ENCODE results near the gene LDLR.
A peak's percentile ranks its signal among the peaks of the same experiment; 100 is the strongest.
"Not testable (repeated sequence)": the region's sequence is repeated elsewhere in the genome, so short reads cannot be mapped to it uniquely, and the experiment has no call there.

LDLR gene

DNA sequence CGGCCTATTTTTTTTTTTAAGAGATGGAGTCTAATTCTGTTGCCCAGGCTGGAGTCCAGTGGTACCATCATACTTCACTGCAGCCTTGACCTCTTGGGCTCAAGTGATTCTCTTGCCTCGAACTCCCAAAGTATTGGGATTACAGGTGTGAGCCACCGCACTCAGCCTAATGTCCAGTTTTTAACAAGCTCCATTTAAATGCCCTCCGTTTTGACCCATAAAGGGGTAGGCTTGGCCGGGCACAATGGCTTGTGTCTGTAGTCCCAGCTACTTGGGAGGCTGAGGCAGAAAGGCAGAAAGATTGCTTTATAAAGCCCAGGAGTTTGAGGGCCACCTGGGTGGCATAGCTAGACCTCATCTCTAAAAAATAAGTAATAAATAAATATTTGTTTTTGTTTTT lies 11.8 kb downstream of the LDLR start:
- Histone ChIP-seq H3K4me3 (ENCODE audit: insufficient read depth, low read depth, low read length, poor library complexity, severe bottlenecking) (no peak overlapping the region), H3K9me3 (ENCODE audit: control insufficient read depth, low read length) (no peaks in the 10 kb centered on the region), H3K36me3 (ENCODE audit: control insufficient read depth, insufficient read depth, low read length) (peaks cover 24% of the 10 kb centered on the region), H3K4me1 (ENCODE audit: control insufficient read depth, insufficient read depth, low read length, poor library complexity, severe bottlenecking) (peaks cover 8% of the 10 kb centered on the region), H3K27me3 (replicated peaks; ENCODE audit: control insufficient read depth, insufficient read depth, low read length, poor library complexity, severe bottlenecking) (no peaks in the 10 kb centered on the region), H3K27ac (ENCODE audit: insufficient read depth, low read length, poor library complexity, severe bottlenecking) (no peak overlapping the region)
- DNase-seq: no peak

DNA sequence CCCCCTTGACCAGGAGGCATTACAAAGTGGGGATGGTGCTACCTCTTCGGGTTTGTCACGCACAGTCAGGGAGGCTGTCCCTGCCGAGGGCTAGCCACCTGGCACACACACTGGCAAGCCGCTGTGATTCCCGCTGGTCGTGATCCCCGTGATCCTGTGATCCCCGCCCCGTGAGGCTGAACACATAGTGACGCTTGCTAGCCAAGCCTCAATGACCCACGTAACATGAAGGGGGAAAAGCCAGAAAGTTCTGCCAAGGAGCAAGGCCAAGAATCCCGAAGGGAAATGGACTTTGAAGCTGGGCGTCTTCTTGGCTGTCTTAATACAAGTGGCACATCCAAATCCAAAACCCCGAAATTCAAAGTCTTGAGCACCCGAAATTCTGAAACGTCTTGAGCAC lies 13.7 kb downstream of the LDLR start:
- no peak overlapping the region for H3K27ac ChIP-seq (ENCODE audit: insufficient read depth, low read length, poor library complexity, severe bottlenecking)
- H3K9me3 ChIP-seq (ENCODE audit: control insufficient read depth, low read length): no peaks in the 10 kb centered on the region
- no peaks in the 10 kb centered on the region for H3K4me1 ChIP-seq (ENCODE audit: control insufficient read depth, insufficient read depth, low read length, poor library complexity, severe bottlenecking)
- no peak for DNase-seq
- H3K27me3 ChIP-seq (replicated peaks; ENCODE audit: control insufficient read depth, insufficient read depth, low read length, poor library complexity, severe bottlenecking): no peaks in the 10 kb centered on the region
- H3K4me3 ChIP-seq (ENCODE audit: insufficient read depth, low read depth, low read length, poor library complexity, severe bottlenecking): no peak overlapping the region
- H3K36me3 ChIP-seq (ENCODE audit: control insufficient read depth, insufficient read depth, low read length): peaks cover 39% of the 10 kb centered on the region

DNA sequence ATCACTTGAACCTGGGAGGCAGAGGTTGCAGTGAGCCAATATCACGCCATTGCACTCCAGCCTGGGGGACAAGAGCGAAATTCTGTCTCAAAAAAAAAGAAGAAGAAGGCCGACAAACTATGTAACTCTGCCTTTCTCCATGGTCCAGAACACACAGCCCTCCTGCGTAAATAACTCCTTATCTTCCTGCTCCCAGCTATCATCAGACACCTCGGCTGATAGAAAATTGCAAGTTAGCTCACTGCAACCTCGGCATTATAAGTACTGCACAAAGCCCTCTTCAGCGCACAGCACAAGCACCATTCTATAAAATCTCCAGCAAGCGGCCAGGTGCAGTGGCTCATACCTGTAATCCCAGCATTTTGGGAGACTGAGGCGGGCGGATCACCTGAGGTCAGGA lies 14.4 kb downstream of the LDLR start:
- not testable (repeated sequence) for H3K27me3 ChIP-seq (replicated peaks; ENCODE audit: control insufficient read depth, insufficient read depth, low read length, poor library complexity, severe bottlenecking); H3K4me3 ChIP-seq (ENCODE audit: insufficient read depth, low read depth, low read length, poor library complexity, severe bottlenecking); DNase-seq; H3K27ac ChIP-seq (ENCODE audit: insufficient read depth, low read length, poor library complexity, severe bottlenecking); H3K4me1 ChIP-seq (ENCODE audit: control insufficient read depth, insufficient read depth, low read length, poor library complexity, severe bottlenecking); H3K9me3 ChIP-seq (ENCODE audit: control insufficient read depth, low read length)
- peaks cover 45% of the 10 kb centered on the region for H3K36me3 ChIP-seq (ENCODE audit: control insufficient read depth, insufficient read depth, low read length)

DNA sequence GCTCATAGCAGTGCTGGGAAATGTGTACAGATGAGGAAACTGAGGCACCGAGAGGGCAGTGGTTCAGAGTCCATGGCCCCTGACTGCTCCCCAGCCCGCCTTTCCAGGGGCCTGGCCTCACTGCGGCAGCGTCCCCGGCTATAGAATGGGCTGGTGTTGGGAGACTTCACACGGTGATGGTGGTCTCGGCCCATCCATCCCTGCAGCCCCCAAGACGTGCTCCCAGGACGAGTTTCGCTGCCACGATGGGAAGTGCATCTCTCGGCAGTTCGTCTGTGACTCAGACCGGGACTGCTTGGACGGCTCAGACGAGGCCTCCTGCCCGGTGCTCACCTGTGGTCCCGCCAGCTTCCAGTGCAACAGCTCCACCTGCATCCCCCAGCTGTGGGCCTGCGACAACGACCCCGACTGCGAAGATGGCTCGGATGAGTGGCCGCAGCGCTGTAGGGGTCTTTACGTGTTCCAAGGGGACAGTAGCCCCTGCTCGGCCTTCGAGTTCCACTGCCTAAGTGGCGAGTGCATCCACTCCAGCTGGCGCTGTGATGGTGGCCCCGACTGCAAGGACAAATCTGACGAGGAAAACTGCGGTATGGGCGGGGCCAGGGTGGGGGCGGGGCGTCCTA lies 15.9 kb downstream of the LDLR start:
- no peaks in the 10 kb centered on the region for H3K4me1 ChIP-seq (ENCODE audit: control insufficient read depth, insufficient read depth, low read length, poor library complexity, severe bottlenecking)
- no peak for DNase-seq
- no peaks in the 10 kb centered on the region for H3K27me3 ChIP-seq (replicated peaks; ENCODE audit: control insufficient read depth, insufficient read depth, low read length, poor library complexity, severe bottlenecking)
- H3K4me3 ChIP-seq (ENCODE audit: insufficient read depth, low read depth, low read length, poor library complexity, severe bottlenecking): no peak overlapping the region
- no peaks in the 10 kb centered on the region for H3K9me3 ChIP-seq (ENCODE audit: control insufficient read depth, low read length)
- peaks cover 55% of the 10 kb centered on the region for H3K36me3 ChIP-seq (ENCODE audit: control insufficient read depth, insufficient read depth, low read length)
- H3K27ac ChIP-seq (ENCODE audit: insufficient read depth, low read length, poor library complexity, severe bottlenecking): peak overlapping the region; percentile 2

DNA sequence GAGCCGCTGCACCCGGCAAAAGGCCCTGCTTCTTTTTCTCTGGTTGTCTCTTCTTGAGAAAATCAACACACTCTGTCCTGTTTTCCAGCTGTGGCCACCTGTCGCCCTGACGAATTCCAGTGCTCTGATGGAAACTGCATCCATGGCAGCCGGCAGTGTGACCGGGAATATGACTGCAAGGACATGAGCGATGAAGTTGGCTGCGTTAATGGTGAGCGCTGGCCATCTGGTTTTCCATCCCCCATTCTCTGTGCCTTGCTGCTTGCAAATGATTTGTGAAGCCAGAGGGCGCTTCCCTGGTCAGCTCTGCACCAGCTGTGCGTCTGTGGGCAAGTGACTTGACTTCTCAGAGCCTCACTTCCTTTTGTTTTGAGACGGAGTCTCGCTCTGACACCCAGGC lies 17.2 kb downstream of the LDLR start:
- H3K27ac ChIP-seq (ENCODE audit: insufficient read depth, low read length, poor library complexity, severe bottlenecking): no peak overlapping the region
- H3K27me3 ChIP-seq (replicated peaks; ENCODE audit: control insufficient read depth, insufficient read depth, low read length, poor library complexity, severe bottlenecking): no peaks in the 10 kb centered on the region
- no peaks in the 10 kb centered on the region for H3K4me1 ChIP-seq (ENCODE audit: control insufficient read depth, insufficient read depth, low read length, poor library complexity, severe bottlenecking)
- H3K36me3 ChIP-seq (ENCODE audit: control insufficient read depth, insufficient read depth, low read length): peaks cover 65% of the 10 kb centered on the region
- no peaks in the 10 kb centered on the region for H3K9me3 ChIP-seq (ENCODE audit: control insufficient read depth, low read length)
- no peak for DNase-seq
- no peak overlapping the region for H3K4me3 ChIP-seq (ENCODE audit: insufficient read depth, low read depth, low read length, poor library complexity, severe bottlenecking)

DNA sequence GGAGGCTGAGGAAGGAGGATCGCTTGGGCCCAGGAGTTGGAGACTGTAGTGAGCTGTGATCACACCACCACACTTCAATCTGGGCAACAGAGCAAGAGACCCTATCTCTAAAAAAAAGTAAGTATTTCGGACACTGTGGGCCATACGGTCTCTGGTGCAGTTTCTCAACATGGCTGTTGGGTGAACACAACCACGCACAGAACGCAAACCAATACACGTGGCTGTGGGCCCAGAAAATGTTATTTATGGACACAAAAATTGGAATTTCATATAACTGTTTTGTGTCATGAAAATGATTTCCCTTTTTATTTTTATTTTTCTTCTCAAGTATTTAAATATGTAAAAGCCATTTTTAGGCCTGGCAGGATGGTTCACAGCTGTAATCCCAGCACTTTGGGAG lies 19.5 kb downstream of the LDLR start:
- no peak overlapping the region for H3K4me3 ChIP-seq (ENCODE audit: insufficient read depth, low read depth, low read length, poor library complexity, severe bottlenecking)
- H3K4me1 ChIP-seq (ENCODE audit: control insufficient read depth, insufficient read depth, low read length, poor library complexity, severe bottlenecking): no peaks in the 10 kb centered on the region
- no peaks in the 10 kb centered on the region for H3K9me3 ChIP-seq (ENCODE audit: control insufficient read depth, low read length)
- peaks cover 74% of the 10 kb centered on the region for H3K36me3 ChIP-seq (ENCODE audit: control insufficient read depth, insufficient read depth, low read length)
- no peak for DNase-seq
- no peak overlapping the region for H3K27ac ChIP-seq (ENCODE audit: insufficient read depth, low read length, poor library complexity, severe bottlenecking)
- no peaks in the 10 kb centered on the region for H3K27me3 ChIP-seq (replicated peaks; ENCODE audit: control insufficient read depth, insufficient read depth, low read length, poor library complexity, severe bottlenecking)

DNA sequence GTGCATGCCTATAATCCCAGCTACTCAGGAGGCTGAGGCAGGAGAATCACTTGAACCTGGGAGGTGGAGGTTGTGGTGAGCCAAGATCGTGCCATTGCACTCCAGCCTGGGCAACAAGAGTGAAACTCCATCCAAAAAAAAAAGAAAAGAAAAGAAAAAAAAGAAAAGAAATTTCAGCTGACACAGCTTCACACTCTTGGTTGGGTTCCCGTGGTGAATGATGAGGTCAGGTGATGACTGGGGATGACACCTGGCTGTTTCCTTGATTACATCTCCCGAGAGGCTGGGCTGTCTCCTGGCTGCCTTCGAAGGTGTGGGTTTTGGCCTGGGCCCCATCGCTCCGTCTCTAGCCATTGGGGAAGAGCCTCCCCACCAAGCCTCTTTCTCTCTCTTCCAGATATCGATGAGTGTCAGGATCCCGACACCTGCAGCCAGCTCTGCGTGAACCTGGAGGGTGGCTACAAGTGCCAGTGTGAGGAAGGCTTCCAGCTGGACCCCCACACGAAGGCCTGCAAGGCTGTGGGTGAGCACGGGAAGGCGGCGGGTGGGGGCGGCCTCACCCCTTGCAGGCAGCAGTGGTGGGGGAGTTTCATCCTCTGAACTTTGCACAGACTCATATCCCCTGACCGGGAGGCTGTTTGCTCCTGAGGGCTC lies 22.0 kb downstream of the LDLR start:
- no peak overlapping the region for H3K27ac ChIP-seq (ENCODE audit: insufficient read depth, low read length, poor library complexity, severe bottlenecking)
- peaks cover 75% of the 10 kb centered on the region for H3K36me3 ChIP-seq (ENCODE audit: control insufficient read depth, insufficient read depth, low read length)
- no peak for DNase-seq
- H3K27me3 ChIP-seq (replicated peaks; ENCODE audit: control insufficient read depth, insufficient read depth, low read length, poor library complexity, severe bottlenecking): no peaks in the 10 kb centered on the region
- no peaks in the 10 kb centered on the region for H3K9me3 ChIP-seq (ENCODE audit: control insufficient read depth, low read length)
- no peak overlapping the region for H3K4me3 ChIP-seq (ENCODE audit: insufficient read depth, low read depth, low read length, poor library complexity, severe bottlenecking)
- H3K4me1 ChIP-seq (ENCODE audit: control insufficient read depth, insufficient read depth, low read length, poor library complexity, severe bottlenecking): no peaks in the 10 kb centered on the region

DNA sequence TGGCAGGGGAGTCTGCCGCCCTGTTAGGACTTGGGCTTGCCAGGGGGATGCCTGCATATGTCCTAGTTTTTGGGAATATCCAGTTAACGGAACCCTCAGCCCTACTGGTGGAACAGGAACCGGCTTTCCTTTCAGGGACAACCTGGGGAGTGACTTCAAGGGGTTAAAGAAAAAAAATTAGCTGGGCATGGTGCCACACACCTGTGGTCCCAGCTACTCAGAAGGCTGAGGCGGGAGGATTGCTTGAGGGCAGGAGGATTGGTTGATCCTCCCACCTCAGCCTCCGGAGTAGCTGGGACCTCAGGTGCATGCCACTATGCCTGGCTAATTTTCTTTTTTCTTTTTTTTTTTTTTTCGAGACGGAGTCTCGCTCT lies 22.5 kb downstream of the LDLR start:
- no peaks in the 10 kb centered on the region for H3K9me3 ChIP-seq (ENCODE audit: control insufficient read depth, low read length)
- no peaks in the 10 kb centered on the region for H3K4me1 ChIP-seq (ENCODE audit: control insufficient read depth, insufficient read depth, low read length, poor library complexity, severe bottlenecking)
- DNase-seq: no peak
- H3K27me3 ChIP-seq (replicated peaks; ENCODE audit: control insufficient read depth, insufficient read depth, low read length, poor library complexity, severe bottlenecking): no peaks in the 10 kb centered on the region
- no peak overlapping the region for H3K27ac ChIP-seq (ENCODE audit: insufficient read depth, low read length, poor library complexity, severe bottlenecking)
- H3K36me3 ChIP-seq (ENCODE audit: control insufficient read depth, insufficient read depth, low read length): peaks cover 75% of the 10 kb centered on the region
- H3K4me3 ChIP-seq (ENCODE audit: insufficient read depth, low read depth, low read length, poor library complexity, severe bottlenecking): no peak overlapping the region

DNA sequence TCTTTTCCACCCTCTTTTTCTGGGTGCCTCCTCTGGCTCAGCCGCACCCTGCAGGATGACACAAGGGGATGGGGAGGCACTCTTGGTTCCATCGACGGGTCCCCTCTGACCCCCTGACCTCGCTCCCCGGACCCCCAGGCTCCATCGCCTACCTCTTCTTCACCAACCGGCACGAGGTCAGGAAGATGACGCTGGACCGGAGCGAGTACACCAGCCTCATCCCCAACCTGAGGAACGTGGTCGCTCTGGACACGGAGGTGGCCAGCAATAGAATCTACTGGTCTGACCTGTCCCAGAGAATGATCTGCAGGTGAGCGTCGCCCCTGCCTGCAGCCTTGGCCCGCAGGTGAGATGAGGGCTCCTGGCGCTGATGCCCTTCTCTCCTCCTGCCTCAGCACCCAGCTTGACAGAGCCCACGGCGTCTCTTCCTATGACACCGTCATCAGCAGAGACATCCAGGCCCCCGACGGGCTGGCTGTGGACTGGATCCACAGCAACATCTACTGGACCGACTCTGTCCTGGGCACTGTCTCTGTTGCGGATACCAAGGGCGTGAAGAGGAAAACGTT lies 24.0 kb downstream of the LDLR start:
- Histone ChIP-seq H3K36me3 (ENCODE audit: control insufficient read depth, insufficient read depth, low read length) (peaks cover 72% of the 10 kb centered on the region), H3K27ac (ENCODE audit: insufficient read depth, low read length, poor library complexity, severe bottlenecking) (no peak overlapping the region)

DNA sequence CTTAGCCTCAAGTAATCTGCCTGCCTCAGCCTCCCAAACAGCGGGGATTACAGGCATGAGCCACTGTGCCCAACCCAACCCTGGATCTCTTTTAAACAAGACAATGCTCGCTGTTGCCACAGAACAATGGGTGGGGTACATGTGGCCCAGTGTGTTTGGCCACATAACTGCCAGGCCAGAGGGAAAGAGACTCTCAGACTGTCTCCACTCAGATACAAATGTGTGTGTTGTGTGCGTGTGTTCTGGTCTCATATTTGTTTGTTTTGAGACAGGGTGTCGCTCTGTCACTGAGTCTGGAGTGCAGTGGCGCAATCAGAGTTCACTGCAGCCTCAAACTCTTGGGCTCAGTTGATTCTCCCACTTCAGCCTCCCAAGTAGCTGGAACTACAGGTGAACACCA lies 25.8 kb downstream of the LDLR start:
- Histone ChIP-seq H3K4me3 (ENCODE audit: insufficient read depth, low read depth, low read length, poor library complexity, severe bottlenecking) (no peak overlapping the region), H3K36me3 (ENCODE audit: control insufficient read depth, insufficient read depth, low read length) (peaks cover 64% of the 10 kb centered on the region), H3K27me3 (replicated peaks; ENCODE audit: control insufficient read depth, insufficient read depth, low read length, poor library complexity, severe bottlenecking) (no peaks in the 10 kb centered on the region), H3K9me3 (ENCODE audit: control insufficient read depth, low read length) (no peaks in the 10 kb centered on the region), H3K4me1 (ENCODE audit: control insufficient read depth, insufficient read depth, low read length, poor library complexity, severe bottlenecking) (no peaks in the 10 kb centered on the region), H3K27ac (ENCODE audit: insufficient read depth, low read length, poor library complexity, severe bottlenecking) (no peak overlapping the region)
- no peak for DNase-seq

More for the DNA sequence above, 24.0 kb downstream of the LDLR start:
- Histone ChIP-seq H3K9me3 (ENCODE audit: control insufficient read depth, low read length) (no peaks in the 10 kb centered on the region), H3K4me1 (ENCODE audit: control insufficient read depth, insufficient read depth, low read length, poor library complexity, severe bottlenecking) (no peaks in the 10 kb centered on the region), H3K4me3 (ENCODE audit: insufficient read depth, low read depth, low read length, poor library complexity, severe bottlenecking) (no peak overlapping the region), H3K27me3 (replicated peaks; ENCODE audit: control insufficient read depth, insufficient read depth, low read length, poor library complexity, severe bottlenecking) (no peaks in the 10 kb centered on the region)
- no peak for DNase-seq
